ENCODE measurements around the gene SLFN14. TPM values are rescaled to one million over a fixed set of nuclear protein-coding genes. Genes with fewer than 3 reads are reported as not detected.

The SLFN14 gene
- total RNA-seq, 2 donors from 2014 or later, result 7.2 TPM; not detected in 1

Other genes with a start within 250 kb of the SLFN14 start
- gene SLFN11, start 187.2 kb downstream of the SLFN14 start, total RNA-seq, result 10 to 100 TPM; 21.0 to 26.7 TPM
- gene SLFN12, start 128.3 kb downstream of the SLFN14 start, total RNA-seq, result 1 to 10 TPM; 5.3 to 5.4 TPM
- 10 to 100 TPM; 28.1 to 36.5 TPM for gene SLFN13, start 112.1 kb downstream of the SLFN14 start, total RNA-seq
- 10 to 100 TPM; 70.0 to 90.1 TPM for gene SLFN12L, start 23.1 kb downstream of the SLFN14 start, total RNA-seq
- 1 to 10 TPM; 3.1 to 3.6 TPM for gene PEX12, start 17.8 kb upstream of the SLFN14 start, total RNA-seq
- 100 to 1,000 TPM in 1 of 2 donors, 10 to 100 TPM in 1; 95.9 to 114 TPM for gene AP2B1, start 26.5 kb upstream of the SLFN14 start, total RNA-seq
- gene RASL10B, start 170.8 kb upstream of the SLFN14 start, total RNA-seq, result under 1 TPM; 0.10 to 0.50 TPM
- not detected for gene GAS2L2, start 192.4 kb upstream of the SLFN14 start, total RNA-seq
- not detected for gene C17orf50, start 200.1 kb upstream of the SLFN14 start, total RNA-seq
- gene MMP28, start 234.8 kb upstream of the SLFN14 start, total RNA-seq, result under 1 TPM in 1 of 2 donors, not detected in 1; 0.44 TPM
- 100 to 1,000 TPM; 153 to 165 TPM for gene TAF15, start 248.7 kb upstream of the SLFN14 start, total RNA-seq

Data from T-helper 17 cell (primary cell).